Nephron (organoid): Measurements from ENCODE around the gene MAGI2.

ENCODE experiments used
- H3K27ac Mint-ChIP-seq, 3 experiments: 2 replicates each; pipeline ENCODE4 v1.8.0; 2020; ENCODE audit warnings: mixed read lengths in 3 of 3, mild to moderate bottlenecking in 2 of 3, moderate library complexity in 1 of 3
- H3K27me3 Mint-ChIP-seq: 2 replicates; pipeline ENCODE4 v1.8.0; 2021; ENCODE audit warnings: low read depth, mild to moderate bottlenecking, moderate library complexity, mixed read lengths
- H3K36me3 Mint-ChIP-seq: 2 replicates; pipeline ENCODE4 v1.8.0; 2020; ENCODE audit warnings: low read depth, mixed read lengths
- H3K4me1 Mint-ChIP-seq: 2 replicates; pipeline ENCODE4 v1.8.0; 2020; ENCODE audit warnings: mixed read lengths
- H3K4me3 Mint-ChIP-seq, 3 experiments: 2 replicates each; pipeline ENCODE4 v1.8.0; 2020; ENCODE audit warnings: mild to moderate bottlenecking in 3 of 3, mixed read lengths in 3 of 3, moderate library complexity in 2 of 3
- H3K9me3 Mint-ChIP-seq: 2 replicates; pipeline ENCODE4 v1.8.0; 2020; ENCODE audit warnings: mixed read lengths
- TF ChIP-seq, protein P1 (sequence below), 3 experiments: fragments of 200-600 bp; sonication (generic); IDR thresholded peaks; one replicate each; pipeline ENCODE4 v1.5.0; 2021; ENCODE audit warnings: antibody characterized with exemption in 3 of 3; ENCODE audit not compliant: unreplicated experiment in 3 of 3

Gene MAGI2

DNA sequence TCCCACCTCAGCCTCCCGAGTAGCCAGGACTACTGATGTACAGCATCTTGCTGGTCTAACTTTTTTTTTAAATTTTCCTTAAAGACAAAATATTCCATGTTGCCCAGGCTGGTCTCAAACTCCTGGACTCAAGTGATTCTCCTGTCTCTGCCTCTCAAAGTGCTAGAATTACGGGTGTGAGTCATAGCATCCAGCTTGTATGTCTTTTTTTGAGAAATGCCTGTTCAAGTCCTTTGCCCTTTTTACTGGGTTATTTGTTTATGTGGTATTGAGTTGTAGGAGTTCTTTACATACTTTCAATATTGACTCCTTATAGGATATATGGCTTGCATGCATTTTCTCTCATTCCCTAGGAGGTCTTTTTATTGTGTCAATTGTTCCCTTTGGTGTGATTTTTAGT lies 486.4 kb downstream of the MAGI2 start:
- no peak overlapping the region for H3K4me3 Mint-ChIP-seq
- H3K9me3 Mint-ChIP-seq, result no peaks in the 10 kb centered on the region
- no peaks in the 10 kb centered on the region for H3K36me3 Mint-ChIP-seq
- H3K27ac Mint-ChIP-seq, result no peak overlapping the region
- TF ChIP-seq, protein P1, sequence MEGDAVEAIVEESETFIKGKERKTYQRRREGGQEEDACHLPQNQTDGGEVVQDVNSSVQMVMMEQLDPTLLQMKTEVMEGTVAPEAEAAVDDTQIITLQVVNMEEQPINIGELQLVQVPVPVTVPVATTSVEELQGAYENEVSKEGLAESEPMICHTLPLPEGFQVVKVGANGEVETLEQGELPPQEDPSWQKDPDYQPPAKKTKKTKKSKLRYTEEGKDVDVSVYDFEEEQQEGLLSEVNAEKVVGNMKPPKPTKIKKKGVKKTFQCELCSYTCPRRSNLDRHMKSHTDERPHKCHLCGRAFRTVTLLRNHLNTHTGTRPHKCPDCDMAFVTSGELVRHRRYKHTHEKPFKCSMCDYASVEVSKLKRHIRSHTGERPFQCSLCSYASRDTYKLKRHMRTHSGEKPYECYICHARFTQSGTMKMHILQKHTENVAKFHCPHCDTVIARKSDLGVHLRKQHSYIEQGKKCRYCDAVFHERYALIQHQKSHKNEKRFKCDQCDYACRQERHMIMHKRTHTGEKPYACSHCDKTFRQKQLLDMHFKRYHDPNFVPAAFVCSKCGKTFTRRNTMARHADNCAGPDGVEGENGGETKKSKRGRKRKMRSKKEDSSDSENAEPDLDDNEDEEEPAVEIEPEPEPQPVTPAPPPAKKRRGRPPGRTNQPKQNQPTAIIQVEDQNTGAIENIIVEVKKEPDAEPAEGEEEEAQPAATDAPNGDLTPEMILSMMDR (IDR thresholded peaks at IDR 0.05; ENCODE audit: unreplicated experiment in 3 of 3), result no peak
- H3K27me3 Mint-ChIP-seq, result no peaks in the 10 kb centered on the region
- peaks cover 9% of the 10 kb centered on the region for H3K4me1 Mint-ChIP-seq

DNA sequence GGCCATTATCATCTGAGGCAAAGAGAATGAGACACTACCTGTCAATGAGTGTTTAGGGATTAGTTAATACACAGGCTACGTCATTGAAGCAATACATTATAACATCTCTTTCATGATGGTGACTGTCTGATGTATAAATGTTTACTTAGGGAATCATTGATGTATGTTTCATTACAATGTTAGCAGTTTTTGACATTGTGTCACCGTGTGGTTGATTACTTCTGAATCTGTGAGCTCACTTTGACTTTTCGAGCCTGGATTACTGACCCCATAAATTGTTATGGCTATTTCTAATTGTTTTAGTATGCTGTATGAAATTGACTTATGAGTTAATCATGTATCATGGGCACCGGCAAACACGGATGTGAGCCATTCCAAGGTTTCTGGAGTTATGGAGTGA lies 494.0 kb downstream of the MAGI2 start:
- H3K9me3 Mint-ChIP-seq, result no peaks in the 10 kb centered on the region
- H3K4me3 Mint-ChIP-seq, result no peak overlapping the region
- no peaks in the 10 kb centered on the region for H3K36me3 Mint-ChIP-seq
- no peaks in the 10 kb centered on the region for H3K27me3 Mint-ChIP-seq
- H3K4me1 Mint-ChIP-seq, result no peaks in the 10 kb centered on the region
- no peak overlapping the region for H3K27ac Mint-ChIP-seq
- TF ChIP-seq, protein P1 (IDR thresholded peaks at IDR 0.05; ENCODE audit: unreplicated experiment in 3 of 3), result no peak

DNA sequence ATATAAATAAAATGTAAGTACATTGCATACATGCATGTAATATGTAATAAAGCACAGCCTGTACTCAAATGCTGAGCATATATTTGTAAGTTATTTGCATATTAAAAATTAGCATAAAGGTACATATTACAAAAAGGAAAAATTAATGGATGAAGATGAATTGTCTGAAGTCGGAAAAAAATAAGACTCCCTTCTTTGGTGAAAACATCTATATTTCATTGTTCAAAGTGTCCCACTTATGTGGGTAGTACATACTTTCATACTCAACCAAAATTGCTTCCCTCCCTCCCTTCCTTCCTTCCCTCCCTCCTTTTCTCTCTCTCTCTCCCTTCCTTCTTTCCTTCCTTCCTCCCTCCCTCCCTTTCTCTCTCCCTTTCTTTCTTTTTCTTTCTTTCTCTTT lies 498.1 kb downstream of the MAGI2 start:
- H3K4me1 Mint-ChIP-seq, result peaks cover 10% of the 10 kb centered on the region
- no peak overlapping the region for H3K27ac Mint-ChIP-seq
- H3K9me3 Mint-ChIP-seq, result no peaks in the 10 kb centered on the region
- H3K36me3 Mint-ChIP-seq, result peaks cover 6% of the 10 kb centered on the region
- no peaks in the 10 kb centered on the region for H3K27me3 Mint-ChIP-seq
- H3K4me3 Mint-ChIP-seq, result no peak overlapping the region
- TF ChIP-seq, protein P1 (IDR thresholded peaks at IDR 0.05; ENCODE audit: unreplicated experiment in 3 of 3), result no peak

DNA sequence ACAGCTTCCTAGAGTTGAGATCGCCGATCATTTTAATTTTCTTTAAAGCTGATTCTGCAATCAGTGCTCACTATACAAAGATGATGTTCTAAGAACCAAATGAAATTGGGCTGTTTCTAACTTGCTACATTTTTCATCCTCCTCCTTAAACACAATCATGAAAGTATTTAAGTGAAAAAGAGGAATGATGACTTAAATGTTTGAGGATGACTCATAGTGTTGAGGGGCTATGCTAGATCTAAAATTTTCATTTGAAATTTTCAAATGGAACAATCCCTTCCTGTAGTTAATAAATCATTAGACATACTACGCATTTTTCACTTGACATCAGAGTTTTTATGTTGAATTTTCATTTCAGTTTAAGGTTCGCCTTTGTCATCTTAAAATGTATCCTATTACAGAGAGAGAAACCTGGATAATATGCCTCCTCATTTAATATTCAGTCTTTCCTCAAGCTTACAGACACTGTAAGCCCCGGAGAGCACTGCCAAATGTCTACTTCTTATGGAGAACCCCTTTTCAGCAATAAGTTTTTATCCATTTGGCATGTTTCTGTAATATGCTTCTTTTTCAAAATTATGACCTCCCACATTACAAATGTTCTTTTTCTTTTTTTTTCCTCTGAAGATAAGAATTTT lies 499.6 kb downstream of the MAGI2 start:
- TF ChIP-seq, protein P1 (IDR thresholded peaks at IDR 0.05; ENCODE audit: unreplicated experiment in 3 of 3), result no peak
- no peaks in the 10 kb centered on the region for H3K27me3 Mint-ChIP-seq
- peaks cover 10% of the 10 kb centered on the region for H3K4me1 Mint-ChIP-seq
- peaks cover 6% of the 10 kb centered on the region for H3K36me3 Mint-ChIP-seq
- peak overlapping the region in 1 of 3 experiments; percentile 29 for H3K27ac Mint-ChIP-seq
- no peak overlapping the region for H3K4me3 Mint-ChIP-seq
- no peaks in the 10 kb centered on the region for H3K9me3 Mint-ChIP-seq

DNA sequence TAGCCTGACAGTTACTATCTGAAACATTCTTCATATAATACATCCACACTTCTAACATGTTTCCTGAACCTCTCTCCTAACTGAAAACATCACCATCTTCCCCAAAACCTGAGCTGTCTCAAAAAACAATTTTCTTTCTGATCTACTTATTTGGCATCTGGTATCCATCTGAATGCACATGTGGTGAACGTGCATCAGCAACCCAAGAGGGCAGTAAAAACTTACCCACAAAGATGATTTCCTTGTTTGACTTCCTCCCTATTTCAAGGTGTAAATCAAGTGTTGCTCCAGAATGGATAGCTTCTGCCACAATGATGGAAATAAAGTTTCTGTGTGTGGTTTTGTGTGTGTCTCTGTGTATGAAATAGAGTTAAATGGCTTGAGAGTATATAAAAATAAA lies 500.4 kb downstream of the MAGI2 start:
- H3K27ac Mint-ChIP-seq, result no peak overlapping the region
- H3K9me3 Mint-ChIP-seq, result no peaks in the 10 kb centered on the region
- peaks cover 6% of the 10 kb centered on the region for H3K36me3 Mint-ChIP-seq
- no peaks in the 10 kb centered on the region for H3K27me3 Mint-ChIP-seq
- peaks cover 10% of the 10 kb centered on the region for H3K4me1 Mint-ChIP-seq
- TF ChIP-seq, protein P1 (IDR thresholded peaks at IDR 0.05; ENCODE audit: unreplicated experiment in 3 of 3), result no peak
- H3K4me3 Mint-ChIP-seq, result no peak overlapping the region

DNA sequence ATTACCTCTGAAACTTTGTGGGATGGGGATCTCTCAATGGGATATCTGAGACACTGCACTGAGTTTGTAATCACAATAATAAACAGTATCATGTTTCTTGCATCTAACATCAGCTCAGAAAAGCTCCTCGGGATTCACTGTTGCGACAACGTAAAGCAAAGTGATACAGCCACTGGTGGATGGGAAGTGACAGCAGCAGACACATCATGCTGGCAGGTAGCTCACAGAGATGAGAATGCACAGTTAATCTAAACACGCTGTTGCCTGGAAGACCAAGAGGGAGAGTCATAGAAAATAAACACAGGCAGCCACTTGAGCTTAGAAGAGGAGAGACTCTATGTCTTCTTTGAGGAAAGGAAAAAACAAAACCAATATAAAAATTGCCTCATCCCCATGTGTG lies 513.8 kb downstream of the MAGI2 start:
- H3K36me3 Mint-ChIP-seq, result no peaks in the 10 kb centered on the region
- TF ChIP-seq, protein P1 (IDR thresholded peaks at IDR 0.05; ENCODE audit: unreplicated experiment in 3 of 3), result no peak
- H3K4me3 Mint-ChIP-seq, result no peak overlapping the region
- no peaks in the 10 kb centered on the region for H3K4me1 Mint-ChIP-seq
- H3K27ac Mint-ChIP-seq, result no peak overlapping the region
- H3K27me3 Mint-ChIP-seq, result no peaks in the 10 kb centered on the region
- H3K9me3 Mint-ChIP-seq, result no peaks in the 10 kb centered on the region
